ENCODE results near the gene HHEX. TPM values are rescaled to one million over a fixed set of nuclear protein-coding genes. Genes with fewer than 3 reads are reported as not detected.

Gene HHEX
- polyA plus RNA-seq, 1 donor from 2014 or later, result not detected

DNA sequence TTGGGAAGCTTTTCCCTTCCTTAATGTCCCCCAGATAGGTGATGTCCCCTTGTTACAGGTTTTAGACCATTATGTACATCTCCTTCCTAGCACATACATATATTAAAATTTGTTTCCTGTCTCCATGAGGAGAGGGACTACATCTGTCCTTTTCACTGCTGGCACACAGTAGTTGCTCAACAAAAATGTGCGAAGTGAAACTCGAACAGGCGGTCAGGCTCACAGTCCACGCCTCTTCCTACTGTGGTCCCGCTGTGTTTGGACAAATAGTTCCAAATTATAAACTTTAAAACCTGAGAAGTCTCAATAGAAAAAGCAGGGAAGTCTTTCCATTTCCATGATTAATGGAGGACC, 1.2 kb upstream of the HHEX start:
- Histone ChIP-seq H3K9me3 (ENCODE audit: low read length) (peaks cover 12% of the 10 kb centered on the region), H3K9me2 (ENCODE audit: insufficient read depth, low read length) (no peaks in the 10 kb centered on the region), H3F3A (ENCODE audit: insufficient read depth, low read length, poor library complexity, severe bottlenecking) (no peaks in the 10 kb centered on the region), H2AFZ (ENCODE audit: low read depth, low read length) (no peak overlapping the region), H3K27me3 (ENCODE audit: insufficient read depth, low read depth, low read length) (peaks cover 66% of the 10 kb centered on the region), H3K4me3 (ENCODE audit: low read length) (peak overlapping the region; percentile 46), H3K27ac (ENCODE audit: low read length) (no peak overlapping the region), H3K79me2 (replicated peaks; ENCODE audit: insufficient read depth, low read length) (no peaks in the 10 kb centered on the region), H3K36me3 (ENCODE audit: insufficient read depth, low read length) (no peaks in the 10 kb centered on the region), H3K9ac (ENCODE audit: low read length) (no peak overlapping the region), H3K4me2 (ENCODE audit: low read length) (no peak overlapping the region), H4K20me1 (ENCODE audit: insufficient read depth) (no peaks in the 10 kb centered on the region)
- no peak for TF ChIP-seq MXI1 (conservative IDR thresholded peaks at IDR 0.05; ENCODE audit: poor library complexity, severe bottlenecking)
- no peak for TF ChIP-seq POLR2AphosphoS5 (IDR thresholded peaks at IDR 0.05)
- no peak for TF ChIP-seq SMC3 (conservative IDR thresholded peaks at IDR 0.05; ENCODE audit: poor library complexity)
- TF ChIP-seq RAD21 (conservative IDR thresholded peaks at IDR 0.05), result no peak

DNA sequence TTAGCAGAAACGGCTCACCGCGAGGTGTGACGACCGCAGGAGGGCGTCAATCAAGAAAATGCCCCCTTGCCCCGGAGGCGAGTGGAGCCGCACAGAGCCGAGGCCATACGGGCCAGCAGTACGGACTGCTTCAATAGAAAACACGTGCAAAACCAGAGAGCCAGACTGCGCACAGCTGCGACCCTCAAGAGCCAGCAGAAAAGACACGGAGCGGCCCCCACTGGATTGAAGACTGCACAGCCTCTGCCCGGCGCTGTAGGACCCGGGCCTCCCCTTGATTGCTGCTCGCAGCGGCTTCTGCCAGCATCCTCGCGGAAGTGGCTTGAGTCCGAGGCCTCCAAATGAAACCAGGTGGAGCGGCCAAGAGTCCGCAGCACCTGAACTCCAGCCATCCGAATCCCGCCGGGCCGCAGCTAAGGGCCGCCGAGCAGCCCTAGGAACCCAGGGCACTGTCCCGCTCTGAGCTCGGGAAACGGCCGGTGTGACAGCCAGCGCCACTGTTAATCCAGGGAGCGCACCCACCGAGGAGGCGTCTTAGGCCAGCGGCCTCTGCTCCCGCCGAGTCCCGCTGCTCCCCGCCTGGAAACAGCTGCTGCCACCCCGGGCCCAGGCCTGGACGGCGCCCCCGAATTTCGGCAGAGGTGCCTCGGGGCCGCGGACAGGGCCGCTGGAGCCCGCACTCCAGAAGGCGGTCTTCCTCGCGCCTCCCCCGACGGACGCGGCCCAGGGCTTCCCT, 660 bp upstream of the HHEX start:
- H3K4me2 ChIP-seq (ENCODE audit: low read length), result no peak overlapping the region
- H3K4me3 ChIP-seq (ENCODE audit: low read length), result peak overlapping the region; percentile 46
- peaks cover 72% of the 10 kb centered on the region for H3K27me3 ChIP-seq (ENCODE audit: insufficient read depth, low read depth, low read length)
- H3K9me3 ChIP-seq (ENCODE audit: low read length), result peaks cover 12% of the 10 kb centered on the region
- H3K27ac ChIP-seq (ENCODE audit: low read length), result no peak overlapping the region
- no peaks in the 10 kb centered on the region for H3K79me2 ChIP-seq (replicated peaks; ENCODE audit: insufficient read depth, low read length)
- no peaks in the 10 kb centered on the region for H3F3A ChIP-seq (ENCODE audit: insufficient read depth, low read length, poor library complexity, severe bottlenecking)
- no peaks in the 10 kb centered on the region for H4K20me1 ChIP-seq (ENCODE audit: insufficient read depth)
- no peaks in the 10 kb centered on the region for H3K36me3 ChIP-seq (ENCODE audit: insufficient read depth, low read length)
- TF ChIP-seq SMC3 (conservative IDR thresholded peaks at IDR 0.05; ENCODE audit: poor library complexity) (no peak), EZH2 (IDR thresholded peaks at IDR 0.05; ENCODE audit: borderline replicate concordance, insufficient read depth, low read length, poor library complexity, severe bottlenecking) (peak; percentile 78)
- H3K9ac ChIP-seq (ENCODE audit: low read length), result no peak overlapping the region
- no peak overlapping the region for H2AFZ ChIP-seq (ENCODE audit: low read depth, low read length)
- no peaks in the 10 kb centered on the region for H3K9me2 ChIP-seq (ENCODE audit: insufficient read depth, low read length)

DNA sequence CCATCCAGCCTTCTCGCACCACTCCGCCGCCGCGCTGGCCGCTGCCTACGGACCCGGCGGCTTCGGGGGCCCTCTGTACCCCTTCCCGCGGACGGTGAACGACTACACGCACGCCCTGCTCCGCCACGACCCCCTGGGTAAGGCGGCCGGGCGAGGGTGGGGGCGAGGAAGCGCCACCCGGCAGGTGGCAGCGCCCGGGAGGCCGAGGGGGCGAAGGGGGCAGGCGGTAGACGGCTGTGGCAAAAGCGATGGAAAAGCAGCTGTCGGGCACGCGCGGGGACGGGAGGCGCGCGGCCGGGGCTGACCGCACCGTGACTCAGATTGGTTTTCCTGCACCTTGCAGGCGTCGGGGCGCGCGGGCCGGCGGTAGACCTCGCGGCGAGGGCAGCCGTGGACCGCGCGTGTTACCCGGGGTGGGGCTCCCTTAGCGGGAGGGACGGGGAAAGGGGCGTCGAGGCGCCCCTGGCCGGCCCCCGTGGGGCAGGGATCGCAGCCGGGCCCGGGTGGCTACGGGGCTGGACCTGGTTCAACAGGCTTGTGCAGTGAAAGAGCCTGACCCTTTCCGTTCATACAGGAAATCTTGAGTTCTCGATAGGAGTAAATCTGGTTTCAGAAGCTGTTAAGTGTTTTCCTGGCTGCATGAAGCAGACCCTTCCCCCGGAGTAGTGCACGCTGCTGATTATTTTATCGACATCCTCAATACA, 608 bp downstream of the HHEX start:
- H3K27ac ChIP-seq (ENCODE audit: low read length), result no peak overlapping the region

More for the DNA sequence above, 608 bp downstream of the HHEX start:
- no peak for TF ChIP-seq SMC3 (conservative IDR thresholded peaks at IDR 0.05; ENCODE audit: poor library complexity)
- TF ChIP-seq, protein P1, sequence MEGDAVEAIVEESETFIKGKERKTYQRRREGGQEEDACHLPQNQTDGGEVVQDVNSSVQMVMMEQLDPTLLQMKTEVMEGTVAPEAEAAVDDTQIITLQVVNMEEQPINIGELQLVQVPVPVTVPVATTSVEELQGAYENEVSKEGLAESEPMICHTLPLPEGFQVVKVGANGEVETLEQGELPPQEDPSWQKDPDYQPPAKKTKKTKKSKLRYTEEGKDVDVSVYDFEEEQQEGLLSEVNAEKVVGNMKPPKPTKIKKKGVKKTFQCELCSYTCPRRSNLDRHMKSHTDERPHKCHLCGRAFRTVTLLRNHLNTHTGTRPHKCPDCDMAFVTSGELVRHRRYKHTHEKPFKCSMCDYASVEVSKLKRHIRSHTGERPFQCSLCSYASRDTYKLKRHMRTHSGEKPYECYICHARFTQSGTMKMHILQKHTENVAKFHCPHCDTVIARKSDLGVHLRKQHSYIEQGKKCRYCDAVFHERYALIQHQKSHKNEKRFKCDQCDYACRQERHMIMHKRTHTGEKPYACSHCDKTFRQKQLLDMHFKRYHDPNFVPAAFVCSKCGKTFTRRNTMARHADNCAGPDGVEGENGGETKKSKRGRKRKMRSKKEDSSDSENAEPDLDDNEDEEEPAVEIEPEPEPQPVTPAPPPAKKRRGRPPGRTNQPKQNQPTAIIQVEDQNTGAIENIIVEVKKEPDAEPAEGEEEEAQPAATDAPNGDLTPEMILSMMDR (IDR thresholded peaks at IDR 0.05; ENCODE audit: poor library complexity, severe bottlenecking), result no peak
- TF ChIP-seq EZH2 (IDR thresholded peaks at IDR 0.05; ENCODE audit: borderline replicate concordance, insufficient read depth, low read length, poor library complexity, severe bottlenecking), result no peak
- TF ChIP-seq EP300 (conservative IDR thresholded peaks at IDR 0.05; ENCODE audit: poor library complexity, severe bottlenecking), result no peak
- no peak for TF ChIP-seq RAD21 (conservative IDR thresholded peaks at IDR 0.05)
- TF ChIP-seq TAF1 (IDR thresholded peaks at IDR 0.05; ENCODE audit: low read depth), result no peak
- TF ChIP-seq POLR2AphosphoS5 (IDR thresholded peaks at IDR 0.05), result peak; percentile 31
- TF ChIP-seq, protein P2, sequence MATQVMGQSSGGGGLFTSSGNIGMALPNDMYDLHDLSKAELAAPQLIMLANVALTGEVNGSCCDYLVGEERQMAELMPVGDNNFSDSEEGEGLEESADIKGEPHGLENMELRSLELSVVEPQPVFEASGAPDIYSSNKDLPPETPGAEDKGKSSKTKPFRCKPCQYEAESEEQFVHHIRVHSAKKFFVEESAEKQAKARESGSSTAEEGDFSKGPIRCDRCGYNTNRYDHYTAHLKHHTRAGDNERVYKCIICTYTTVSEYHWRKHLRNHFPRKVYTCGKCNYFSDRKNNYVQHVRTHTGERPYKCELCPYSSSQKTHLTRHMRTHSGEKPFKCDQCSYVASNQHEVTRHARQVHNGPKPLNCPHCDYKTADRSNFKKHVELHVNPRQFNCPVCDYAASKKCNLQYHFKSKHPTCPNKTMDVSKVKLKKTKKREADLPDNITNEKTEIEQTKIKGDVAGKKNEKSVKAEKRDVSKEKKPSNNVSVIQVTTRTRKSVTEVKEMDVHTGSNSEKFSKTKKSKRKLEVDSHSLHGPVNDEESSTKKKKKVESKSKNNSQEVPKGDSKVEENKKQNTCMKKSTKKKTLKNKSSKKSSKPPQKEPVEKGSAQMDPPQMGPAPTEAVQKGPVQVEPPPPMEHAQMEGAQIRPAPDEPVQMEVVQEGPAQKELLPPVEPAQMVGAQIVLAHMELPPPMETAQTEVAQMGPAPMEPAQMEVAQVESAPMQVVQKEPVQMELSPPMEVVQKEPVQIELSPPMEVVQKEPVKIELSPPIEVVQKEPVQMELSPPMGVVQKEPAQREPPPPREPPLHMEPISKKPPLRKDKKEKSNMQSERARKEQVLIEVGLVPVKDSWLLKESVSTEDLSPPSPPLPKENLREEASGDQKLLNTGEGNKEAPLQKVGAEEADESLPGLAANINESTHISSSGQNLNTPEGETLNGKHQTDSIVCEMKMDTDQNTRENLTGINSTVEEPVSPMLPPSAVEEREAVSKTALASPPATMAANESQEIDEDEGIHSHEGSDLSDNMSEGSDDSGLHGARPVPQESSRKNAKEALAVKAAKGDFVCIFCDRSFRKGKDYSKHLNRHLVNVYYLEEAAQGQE (IDR thresholded peaks at IDR 0.05; ENCODE audit: borderline replicate concordance), result no peak
- Histone ChIP-seq H3K9ac (ENCODE audit: low read length) (no peak overlapping the region), H3K4me2 (ENCODE audit: low read length) (no peak overlapping the region), H3K36me3 (ENCODE audit: insufficient read depth, low read length) (no peaks in the 10 kb centered on the region), H3K9me3 (ENCODE audit: low read length) (peaks cover 12% of the 10 kb centered on the region), H4K20me1 (ENCODE audit: insufficient read depth) (no peaks in the 10 kb centered on the region), H3K27me3 (ENCODE audit: insufficient read depth, low read depth, low read length) (peaks cover 85% of the 10 kb centered on the region), H2AFZ (ENCODE audit: low read depth, low read length) (no peak overlapping the region), H3K9me2 (ENCODE audit: insufficient read depth, low read length) (no peaks in the 10 kb centered on the region), H3K4me3 (ENCODE audit: low read length) (peak overlapping the region; percentile 59), H3F3A (ENCODE audit: insufficient read depth, low read length, poor library complexity, severe bottlenecking) (no peaks in the 10 kb centered on the region), H3K79me2 (replicated peaks; ENCODE audit: insufficient read depth, low read length) (no peaks in the 10 kb centered on the region)
